ENCODE results near the gene TNIK. TPM values are rescaled to one million over a fixed set of nuclear protein-coding genes. Genes with fewer than 3 reads are reported as not detected.

Gene TNIK
- 10 to 100 TPM; 12.9 to 15.4 (median 13.5) TPM for total RNA-seq

DNA sequence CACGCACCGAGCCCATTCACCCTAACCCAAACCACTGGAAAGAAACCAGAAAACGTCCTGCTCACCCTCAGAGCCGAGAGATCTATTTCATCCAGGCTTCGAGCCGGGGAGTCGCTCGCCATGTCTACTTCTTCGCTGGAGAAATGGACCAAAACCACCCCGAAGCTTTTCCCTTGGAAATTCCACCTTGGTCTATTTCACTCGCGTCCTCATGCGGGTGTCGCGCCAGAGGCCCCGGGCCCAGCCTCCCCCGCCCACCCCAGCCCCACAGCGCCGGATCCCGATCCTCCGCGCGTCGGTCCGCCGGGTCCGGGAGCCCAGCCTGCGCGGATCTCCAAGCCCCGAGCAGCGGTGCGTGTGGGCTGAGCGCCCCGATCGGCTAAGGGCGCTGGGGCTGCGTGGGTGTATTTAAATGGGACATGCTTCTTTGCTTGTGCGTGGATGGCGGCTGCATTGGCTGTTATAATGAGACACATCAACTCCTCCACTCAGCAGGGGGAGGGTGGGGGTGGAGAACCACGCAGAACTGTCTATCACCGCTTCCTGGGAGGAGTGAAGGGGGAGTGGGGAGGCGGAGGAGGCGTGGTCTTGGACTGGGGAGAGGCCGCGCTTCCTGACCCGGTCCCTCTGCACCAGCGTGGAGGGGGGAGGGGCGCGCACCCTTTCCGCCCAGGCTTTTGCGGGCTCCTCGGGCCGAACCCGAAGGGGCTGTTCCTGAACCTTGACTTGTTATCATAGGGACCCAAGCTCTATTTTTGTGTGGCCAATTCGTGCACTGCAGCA lies at the start of gene TNIK:
Gene TNIK, minus strand, starts transcription at position 464 of the 783 bp plus-strand sequence. Its CDS starts 342 bp downstream, at position 122.
- Mint-ChIP-seq H3K27me3 (ENCODE audit: low read depth) (no peaks in the 10 kb centered on the region), H3K36me3 (ENCODE audit: insufficient read depth) (no peaks in the 10 kb centered on the region), H3K4me1 (ENCODE audit: low read depth) (peaks cover 51% of the 10 kb centered on the region), H3K4me3 (peak within 1 kb of the TSS; percentile 99), H3K9me3 (no peaks in the 10 kb centered on the region)
- peak; percentile 92 for DNase-seq
- ATAC-seq: peak; percentile 82 to 85

DNA sequence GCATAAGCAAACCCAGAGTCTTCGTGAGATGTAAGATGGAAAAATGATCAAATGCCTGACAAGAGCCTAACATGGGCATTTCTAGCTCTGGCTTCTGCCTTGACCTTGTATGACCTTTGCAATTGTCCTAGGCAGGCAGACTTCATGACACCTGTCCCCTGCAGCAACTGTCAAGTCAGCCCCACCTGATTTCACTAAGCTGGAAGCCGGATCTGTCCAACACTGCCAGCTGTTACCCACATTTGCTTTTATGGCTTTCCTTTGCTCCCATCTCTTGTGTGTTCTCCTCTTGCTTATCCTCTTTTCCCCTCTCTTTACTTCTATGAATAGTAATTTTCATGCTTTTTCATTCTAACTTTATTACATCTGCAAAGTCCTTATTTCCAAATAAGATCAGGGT lies 48.5 kb upstream of the TNIK start:
- Mint-ChIP-seq H3K36me3 (ENCODE audit: insufficient read depth) (no peaks in the 10 kb centered on the region), H3K27me3 (ENCODE audit: low read depth) (no peaks in the 10 kb centered on the region), H3K4me1 (ENCODE audit: low read depth) (no peaks in the 10 kb centered on the region), H3K9me3 (peaks cover 4% of the 10 kb centered on the region), H3K4me3 (no peak overlapping the region)
- ATAC-seq: no peak
- no peak for DNase-seq

DNA sequence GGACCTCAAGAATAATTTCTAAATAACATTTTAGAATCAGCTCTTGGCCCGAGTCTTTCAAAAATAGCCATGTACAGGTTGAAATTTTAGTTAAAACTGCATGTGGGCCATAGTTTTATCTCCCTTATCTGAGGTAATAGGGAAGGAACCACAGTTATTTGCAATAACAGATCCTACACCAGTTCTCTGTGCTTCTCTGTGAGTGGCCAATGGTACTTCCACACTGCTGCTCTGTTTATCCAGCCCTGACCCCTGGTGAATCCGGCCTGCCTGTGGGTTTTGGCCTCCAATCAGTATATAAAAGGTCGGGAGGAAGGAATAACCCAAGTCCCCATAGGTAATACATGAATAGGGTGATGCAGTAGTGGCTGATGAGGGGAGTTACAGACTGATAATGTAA lies 48.0 kb upstream of the TNIK start:
- Mint-ChIP-seq H3K9me3 (peaks cover 4% of the 10 kb centered on the region), H3K27me3 (ENCODE audit: low read depth) (no peaks in the 10 kb centered on the region)
- no peak for ATAC-seq

DNA sequence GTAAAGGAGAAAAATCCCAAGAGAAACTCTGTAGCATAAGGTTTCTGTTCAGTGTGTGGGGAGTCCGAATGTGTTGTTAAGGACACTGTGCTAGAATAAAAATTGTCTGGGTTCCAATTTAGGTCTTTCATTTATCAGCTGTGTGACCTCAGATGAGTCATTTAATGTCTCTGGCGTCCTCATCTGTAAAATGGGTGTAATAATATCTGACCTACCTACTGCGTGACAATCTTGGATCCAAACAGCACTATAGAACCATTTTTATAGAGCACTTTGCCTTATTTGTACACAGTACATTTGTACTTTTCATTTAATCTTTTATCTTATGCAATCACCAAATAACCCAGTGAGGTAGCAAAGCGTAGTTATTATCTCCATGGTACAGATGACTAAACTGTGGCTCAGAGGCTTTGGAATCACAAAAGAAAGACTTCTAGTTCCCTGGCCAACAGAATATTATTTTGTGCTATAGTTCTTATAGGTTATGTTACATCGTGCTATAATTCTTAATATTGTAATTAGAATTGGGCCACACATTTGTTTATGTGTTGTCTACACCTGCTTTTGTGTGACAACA lies 46.6 kb upstream of the TNIK start:
- no peak for ATAC-seq
- Mint-ChIP-seq H3K4me1 (ENCODE audit: low read depth) (no peaks in the 10 kb centered on the region), H3K9me3 (peaks cover 4% of the 10 kb centered on the region), H3K36me3 (ENCODE audit: insufficient read depth) (no peaks in the 10 kb centered on the region), H3K4me3 (no peak overlapping the region), H3K27me3 (ENCODE audit: low read depth) (no peaks in the 10 kb centered on the region)
- DNase-seq: no peak

More for the DNA sequence above, 48.0 kb upstream of the TNIK start:
- no peak for DNase-seq
- Mint-ChIP-seq H3K36me3 (ENCODE audit: insufficient read depth) (no peaks in the 10 kb centered on the region), H3K4me3 (no peak overlapping the region), H3K4me1 (ENCODE audit: low read depth) (no peaks in the 10 kb centered on the region)

DNA sequence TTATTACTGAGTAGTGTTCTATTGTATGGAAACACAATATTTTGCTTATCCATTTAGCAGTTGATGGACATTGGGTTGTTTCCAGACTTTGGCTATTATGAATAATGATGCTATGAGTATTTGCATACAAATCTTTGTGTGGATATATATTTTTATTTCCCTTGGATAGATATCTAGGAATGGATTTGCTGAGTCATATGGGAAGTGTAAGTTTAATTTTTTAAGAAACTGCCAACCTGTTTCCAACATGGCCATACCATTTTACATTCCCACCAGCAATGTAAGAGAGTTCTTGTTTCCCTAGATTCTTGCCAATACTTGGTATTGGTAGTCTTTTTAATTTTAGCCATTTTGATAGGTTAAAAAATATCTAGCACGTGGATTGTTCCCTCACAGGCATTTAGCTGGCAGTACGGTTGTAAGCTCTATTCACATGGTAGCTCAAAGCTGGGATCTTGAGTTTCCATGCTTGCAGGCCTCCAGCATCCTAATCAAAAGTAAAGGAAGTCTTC lies 45.7 kb upstream of the TNIK start:
- Mint-ChIP-seq H3K4me3 (no peak overlapping the region), H3K9me3 (peaks cover 4% of the 10 kb centered on the region), H3K27me3 (ENCODE audit: low read depth) (no peaks in the 10 kb centered on the region), H3K36me3 (ENCODE audit: insufficient read depth) (no peaks in the 10 kb centered on the region), H3K4me1 (ENCODE audit: low read depth) (no peaks in the 10 kb centered on the region)
- ATAC-seq (no peak), DNase-seq (no peak)

DNA sequence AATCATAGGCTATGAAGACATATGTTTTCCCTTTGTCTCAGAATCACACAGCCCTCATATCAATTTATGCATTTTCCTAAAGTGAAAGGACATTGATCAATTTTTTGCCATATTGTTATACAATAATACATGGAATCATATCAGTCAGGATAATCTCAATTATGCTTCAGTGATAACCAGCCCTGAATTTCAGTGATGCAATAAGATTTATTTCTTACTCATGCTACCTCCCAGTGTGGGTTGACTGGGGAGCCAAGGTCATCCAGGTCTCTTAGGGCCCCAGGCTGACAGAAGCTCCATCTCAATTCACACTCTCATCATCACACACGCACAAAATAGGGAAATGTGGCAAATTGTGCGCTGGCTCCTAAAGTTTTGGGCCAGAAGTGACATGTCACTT lies 44.2 kb upstream of the TNIK start:
- Mint-ChIP-seq H3K9me3 (peaks cover 4% of the 10 kb centered on the region), H3K4me3 (no peak overlapping the region), H3K27me3 (ENCODE audit: low read depth) (no peaks in the 10 kb centered on the region), H3K4me1 (ENCODE audit: low read depth) (peaks cover 8% of the 10 kb centered on the region), H3K36me3 (ENCODE audit: insufficient read depth) (no peaks in the 10 kb centered on the region)
- ATAC-seq (no peak), DNase-seq (no peak)

DNA sequence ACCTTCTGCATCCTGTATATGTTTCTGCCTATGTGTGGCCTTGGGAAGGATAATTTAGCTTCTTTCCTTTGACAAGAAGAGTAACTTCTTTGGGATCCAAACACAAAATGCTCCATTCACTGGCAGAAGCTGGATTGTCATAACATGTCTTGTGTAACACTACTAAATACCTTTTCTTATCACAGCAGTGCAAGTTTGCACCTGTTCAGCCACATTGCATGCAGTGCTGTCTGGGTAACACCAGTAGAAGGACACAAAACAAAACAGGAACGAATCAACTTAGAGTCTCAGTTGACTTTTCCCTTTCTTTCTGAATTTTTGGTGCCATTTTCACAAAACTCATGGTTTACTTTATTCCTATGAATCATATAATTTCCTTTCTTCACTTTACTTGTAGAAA lies 43.6 kb upstream of the TNIK start:
- Mint-ChIP-seq H3K9me3 (peaks cover 4% of the 10 kb centered on the region), H3K27me3 (ENCODE audit: low read depth) (no peaks in the 10 kb centered on the region), H3K4me3 (no peak overlapping the region), H3K36me3 (ENCODE audit: insufficient read depth) (no peaks in the 10 kb centered on the region), H3K4me1 (ENCODE audit: low read depth) (peaks cover 11% of the 10 kb centered on the region)
- ATAC-seq (no peak), DNase-seq (no peak)

DNA sequence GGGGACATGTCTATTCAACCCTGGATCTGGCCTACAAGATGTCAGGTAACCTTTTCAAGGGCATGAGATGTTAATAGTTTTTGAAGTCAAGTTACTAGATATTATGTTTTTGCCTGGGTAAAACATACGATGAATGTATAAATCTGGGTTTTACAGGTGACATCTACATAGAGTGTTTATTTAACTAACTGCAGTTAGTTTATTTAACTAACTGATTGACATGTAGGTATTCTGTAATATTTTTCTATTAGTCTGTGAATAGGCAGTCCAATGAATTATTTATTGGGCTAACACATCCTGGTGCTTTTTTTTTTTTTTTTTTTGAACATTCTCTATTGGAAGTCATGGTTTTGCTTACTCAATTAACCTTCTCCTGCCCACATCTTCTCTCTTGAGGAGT lies 38.7 kb upstream of the TNIK start:
- no peak for ATAC-seq
- no peak for DNase-seq
- H3K27me3 Mint-ChIP-seq (ENCODE audit: low read depth): no peaks in the 10 kb centered on the region

DNA sequence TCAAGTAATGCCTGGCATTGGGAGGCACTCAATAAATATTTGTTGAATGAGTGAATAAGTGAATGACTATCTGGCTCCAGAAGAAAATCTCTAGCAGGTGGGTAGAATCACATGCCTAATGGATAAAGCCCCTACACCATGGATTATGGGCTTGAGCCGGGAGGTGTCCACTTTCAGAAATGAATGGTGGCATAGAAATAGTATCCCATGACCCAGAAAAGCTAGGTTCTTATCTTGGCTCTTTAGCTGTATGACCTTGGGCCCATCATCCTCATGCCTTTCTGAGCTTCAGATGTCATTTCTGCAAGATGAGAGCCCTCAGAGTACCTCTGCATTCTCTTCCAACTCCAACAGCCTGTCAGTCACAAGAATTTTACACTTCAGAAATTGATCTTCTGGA lies 37.3 kb upstream of the TNIK start:
- DNase-seq (no peak), ATAC-seq (no peak)
- Mint-ChIP-seq H3K27me3 (ENCODE audit: low read depth) (no peaks in the 10 kb centered on the region), H3K4me1 (ENCODE audit: low read depth) (peaks cover 42% of the 10 kb centered on the region), H3K9me3 (no peaks in the 10 kb centered on the region), H3K4me3 (no peak overlapping the region), H3K36me3 (ENCODE audit: insufficient read depth) (no peaks in the 10 kb centered on the region)

More for the DNA sequence above, 38.7 kb upstream of the TNIK start:
- H3K4me1 Mint-ChIP-seq (ENCODE audit: low read depth): peaks cover 30% of the 10 kb centered on the region
- H3K36me3 Mint-ChIP-seq (ENCODE audit: insufficient read depth): no peaks in the 10 kb centered on the region
- no peaks in the 10 kb centered on the region for H3K9me3 Mint-ChIP-seq
- H3K4me3 Mint-ChIP-seq: no peak overlapping the region

DNA sequence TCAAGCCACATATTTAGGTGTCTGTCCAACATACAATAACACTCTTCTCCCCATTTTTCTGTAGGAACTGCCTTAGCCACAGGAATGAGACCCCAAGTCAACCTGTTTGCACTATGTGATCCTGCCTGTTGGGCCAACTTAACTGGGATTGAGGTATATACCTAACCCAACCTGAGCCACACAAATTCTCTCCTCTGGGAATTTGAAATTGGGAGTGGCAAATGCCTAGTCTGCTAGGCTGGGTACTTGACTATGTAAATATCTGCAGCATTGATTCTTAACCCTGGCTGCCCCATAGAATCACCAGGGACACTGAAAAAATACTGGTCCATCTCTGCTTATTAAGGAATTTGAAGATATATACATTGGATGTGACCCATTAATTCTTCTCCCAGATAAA lies 35.2 kb upstream of the TNIK start:
- Mint-ChIP-seq H3K9me3 (no peaks in the 10 kb centered on the region), H3K27me3 (ENCODE audit: low read depth) (no peaks in the 10 kb centered on the region), H3K36me3 (ENCODE audit: insufficient read depth) (no peaks in the 10 kb centered on the region), H3K4me1 (ENCODE audit: low read depth) (peaks cover 61% of the 10 kb centered on the region), H3K4me3 (no peak overlapping the region)
- ATAC-seq (no peak), DNase-seq (no peak)

DNA sequence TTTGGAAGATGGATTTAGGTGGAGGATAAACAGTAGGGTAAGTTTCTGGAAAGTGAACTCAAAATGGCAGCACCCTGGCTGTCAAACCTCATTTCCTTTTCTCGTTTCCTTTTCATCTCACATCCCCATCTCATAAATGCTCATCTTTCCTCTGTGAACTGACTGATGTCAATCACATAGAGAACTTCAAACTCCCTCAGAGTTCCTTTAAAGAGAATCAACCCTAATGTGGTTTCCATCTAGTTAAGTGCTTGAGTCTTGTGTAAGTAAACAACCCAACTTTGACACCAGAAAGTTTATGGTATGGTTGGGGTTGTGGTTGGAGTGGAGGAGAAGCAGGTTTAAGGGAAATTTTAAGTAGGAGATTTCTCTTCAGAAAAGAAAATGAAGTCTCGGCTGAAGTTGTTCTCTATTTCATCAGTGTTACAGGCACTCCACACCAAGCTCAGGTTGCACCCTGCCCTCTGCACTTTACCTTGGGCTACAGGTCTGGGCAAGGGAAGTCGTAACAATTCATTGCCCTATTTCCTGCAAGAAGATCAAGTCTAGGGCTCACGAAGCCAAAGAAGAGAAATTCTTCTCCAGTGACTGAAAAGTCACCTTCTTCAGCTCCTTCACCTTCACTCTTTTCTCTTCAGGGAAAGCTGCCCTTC lies 34.4 kb upstream of the TNIK start:
- no peaks in the 10 kb centered on the region for H3K36me3 Mint-ChIP-seq (ENCODE audit: insufficient read depth)
- no peak for DNase-seq
- ATAC-seq: peak; percentile 35 to 37
- H3K4me1 Mint-ChIP-seq (ENCODE audit: low read depth): peaks cover 58% of the 10 kb centered on the region
- no peaks in the 10 kb centered on the region for H3K27me3 Mint-ChIP-seq (ENCODE audit: low read depth)
- no peaks in the 10 kb centered on the region for H3K9me3 Mint-ChIP-seq
- no peak overlapping the region for H3K4me3 Mint-ChIP-seq

DNA sequence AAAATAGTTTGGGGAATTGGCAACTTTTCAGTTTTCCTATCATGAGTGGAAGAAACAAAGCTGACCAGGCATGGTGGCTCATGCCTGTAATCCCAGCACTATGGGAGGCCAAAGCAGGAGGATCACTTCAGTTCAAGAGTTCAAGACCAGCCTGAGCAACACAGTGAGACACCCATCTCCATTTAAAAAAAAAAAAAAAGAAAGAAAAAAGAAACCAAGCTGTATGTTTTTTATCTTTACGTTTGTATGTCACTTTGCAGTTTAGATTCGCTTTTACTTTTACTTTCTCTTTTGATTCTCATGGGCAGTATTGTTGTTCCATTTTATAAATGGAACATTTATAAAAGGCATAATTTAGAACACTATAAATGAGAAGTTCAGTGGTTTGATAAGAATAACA lies 31.2 kb upstream of the TNIK start:
- no peak for DNase-seq
- ATAC-seq: peak; percentile 50 to 69
- no peaks in the 10 kb centered on the region for H3K9me3 Mint-ChIP-seq
- H3K27me3 Mint-ChIP-seq (ENCODE audit: low read depth): no peaks in the 10 kb centered on the region
- peaks cover 53% of the 10 kb centered on the region for H3K4me1 Mint-ChIP-seq (ENCODE audit: low read depth)
- peak overlapping the region; percentile 60 for H3K4me3 Mint-ChIP-seq
- H3K36me3 Mint-ChIP-seq (ENCODE audit: insufficient read depth): no peaks in the 10 kb centered on the region

DNA sequence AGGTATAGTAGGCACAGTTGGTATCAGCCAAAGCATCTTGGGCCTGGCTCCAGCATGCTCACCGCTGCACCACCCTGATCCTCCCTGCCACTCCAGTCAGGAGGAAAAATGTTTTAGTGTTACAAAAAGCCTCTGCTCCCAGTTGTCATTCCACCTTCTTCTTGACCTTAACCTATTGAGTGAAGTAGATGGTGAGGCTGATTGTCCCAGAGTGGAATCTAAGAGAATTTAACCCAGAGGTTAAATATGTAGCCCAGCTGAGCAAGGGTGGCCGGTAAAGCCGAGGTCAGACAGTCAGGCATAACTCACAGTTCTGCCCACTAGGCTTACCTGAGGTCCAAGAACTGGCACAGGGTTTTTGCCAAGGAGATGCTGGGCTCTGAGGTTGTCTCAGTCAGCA lies 30.7 kb upstream of the TNIK start:
- H3K9me3 Mint-ChIP-seq: no peaks in the 10 kb centered on the region
- H3K4me3 Mint-ChIP-seq: peak overlapping the region; percentile 60
- DNase-seq (no peak), ATAC-seq (no peak)
- no peaks in the 10 kb centered on the region for H3K36me3 Mint-ChIP-seq (ENCODE audit: insufficient read depth)
- peaks cover 53% of the 10 kb centered on the region for H3K4me1 Mint-ChIP-seq (ENCODE audit: low read depth)
- H3K27me3 Mint-ChIP-seq (ENCODE audit: low read depth): no peaks in the 10 kb centered on the region

DNA sequence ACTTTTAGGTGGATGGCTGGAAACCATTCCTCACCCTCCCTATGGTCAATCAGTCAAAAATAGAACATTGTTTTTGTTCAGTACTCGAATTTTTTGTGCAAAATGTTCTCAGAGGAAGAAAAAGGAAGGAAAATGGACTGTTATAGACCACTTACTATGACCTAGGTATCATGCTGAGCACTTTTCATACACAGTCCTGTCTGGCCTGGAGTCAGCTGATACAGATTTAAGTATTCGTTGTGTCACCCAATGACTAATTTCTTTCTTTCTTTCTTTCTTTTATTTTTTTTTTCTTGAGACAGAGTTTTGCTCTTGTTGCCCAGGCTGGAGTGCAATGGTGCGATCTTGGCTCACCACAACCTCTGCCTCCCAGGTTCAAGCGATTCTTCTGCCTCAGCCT lies 29.1 kb upstream of the TNIK start:
- no peaks in the 10 kb centered on the region for H3K9me3 Mint-ChIP-seq
- ATAC-seq (no peak), DNase-seq (no peak)
- H3K36me3 Mint-ChIP-seq (ENCODE audit: insufficient read depth): no peaks in the 10 kb centered on the region
- H3K27me3 Mint-ChIP-seq (ENCODE audit: low read depth): no peaks in the 10 kb centered on the region
- peaks cover 39% of the 10 kb centered on the region for H3K4me1 Mint-ChIP-seq (ENCODE audit: low read depth)
- H3K4me3 Mint-ChIP-seq: no peak overlapping the region

DNA sequence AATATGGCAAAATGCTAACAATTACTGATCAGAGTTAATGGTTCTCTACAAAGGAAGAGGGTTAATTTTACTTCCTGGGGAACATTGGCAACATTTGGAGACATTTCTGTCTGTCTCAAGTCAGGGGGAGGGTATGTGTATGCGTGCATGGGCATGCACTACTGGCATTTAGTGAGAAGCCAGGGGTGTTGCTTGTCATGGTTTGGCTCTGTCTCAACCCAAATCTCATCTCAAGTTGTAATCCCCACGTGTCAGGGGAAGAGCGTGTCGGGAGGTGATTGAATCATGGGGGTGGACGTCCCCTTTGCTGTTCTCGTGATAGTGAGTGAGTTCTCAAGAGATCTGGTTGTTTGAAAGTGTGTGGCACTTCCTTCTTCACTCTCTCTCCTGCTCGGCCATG lies 28.3 kb upstream of the TNIK start:
- H3K4me3 Mint-ChIP-seq: no peak overlapping the region
- H3K27me3 Mint-ChIP-seq (ENCODE audit: low read depth): no peaks in the 10 kb centered on the region
- H3K36me3 Mint-ChIP-seq (ENCODE audit: insufficient read depth): no peaks in the 10 kb centered on the region
- no peaks in the 10 kb centered on the region for H3K9me3 Mint-ChIP-seq
- H3K4me1 Mint-ChIP-seq (ENCODE audit: low read depth): peaks cover 30% of the 10 kb centered on the region
- DNase-seq (no peak), ATAC-seq (no peak)
